GM12874 (cell line): ENCODE measurements around the gene RAB40AL.

Experiments used
- CTCF ChIP-seq: IDR thresholded peaks from 2 replicates; pipeline ENCODE4 v1.5.1; 2011; ENCODE audit warnings: low read depth, mild to moderate bottlenecking, control low read depth, low read length, moderate library complexity; ENCODE audit not compliant: insufficient read depth

The RAB40AL gene

GRCh38 chrX:102934624-102935023 lies 2.4 kb upstream of the RAB40AL start:
- TF ChIP-seq CTCF, result peak; percentile 61

DNA sequence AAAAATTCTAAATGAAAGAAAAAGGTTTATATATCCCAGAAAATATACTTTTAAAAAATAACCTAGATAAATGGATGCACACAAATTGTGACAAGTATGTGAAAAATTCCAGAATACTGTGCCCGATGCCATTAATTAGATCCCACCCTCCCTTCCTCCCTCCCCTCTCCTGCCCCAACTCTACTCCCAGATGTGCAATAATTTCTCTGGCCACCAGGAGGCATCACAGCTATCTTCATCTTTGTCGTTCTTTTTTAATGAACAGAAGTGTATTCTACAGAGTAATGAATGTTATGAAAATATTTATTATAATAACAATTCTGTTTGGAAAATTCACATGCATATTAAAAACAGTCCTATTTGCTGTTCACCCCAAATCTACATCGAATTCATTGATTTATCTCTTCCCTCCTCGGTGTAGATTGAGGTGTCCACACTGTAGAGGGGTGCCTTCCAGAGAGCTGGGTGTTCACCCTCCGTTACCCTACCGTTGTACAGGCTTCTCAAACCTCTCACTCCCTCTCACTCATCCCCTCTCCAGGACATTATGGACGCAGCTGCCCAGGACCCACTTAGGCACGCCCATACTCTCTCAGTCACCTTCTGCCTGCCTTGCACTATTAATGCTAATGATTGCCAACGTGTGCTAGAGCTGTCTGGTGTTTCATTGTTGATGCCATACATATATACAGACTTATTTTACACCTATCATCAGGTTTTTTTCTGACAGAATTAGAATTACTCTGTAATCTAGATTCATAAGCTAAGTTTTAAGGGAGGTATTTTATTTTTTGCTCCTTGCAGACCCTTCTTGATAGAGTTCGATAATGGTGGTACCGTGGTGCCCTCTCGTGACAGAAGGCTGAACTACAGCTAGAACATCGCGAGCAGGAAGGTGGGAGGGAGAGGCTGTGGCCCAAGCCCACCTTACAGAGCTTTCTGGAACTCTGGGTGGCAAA lies 14.1 kb downstream of the RAB40AL start:
- TF ChIP-seq CTCF, result peak; percentile 42; the same call in 1 of the 2 replicates

DNA sequence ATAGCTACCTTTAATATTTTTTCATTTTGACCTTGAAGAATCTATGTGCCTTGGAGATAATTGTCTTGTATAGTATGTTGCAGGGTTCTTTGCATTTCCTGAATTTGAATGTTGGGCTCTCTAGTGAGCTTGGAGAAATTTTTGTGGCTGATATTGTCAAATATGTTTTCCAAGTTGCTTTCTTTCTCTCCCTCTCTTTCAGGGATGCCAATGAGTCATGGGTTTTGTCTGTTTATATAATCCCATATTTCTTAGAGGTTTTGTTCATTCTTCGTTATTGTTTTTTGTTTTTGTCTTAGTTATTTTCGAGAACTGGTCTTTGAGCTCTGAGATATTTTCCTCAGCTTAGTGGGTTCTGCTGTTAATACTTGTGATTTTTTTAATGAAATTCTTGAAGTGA lies 20.7 kb downstream of the RAB40AL start:
- no peak for TF ChIP-seq CTCF

DNA sequence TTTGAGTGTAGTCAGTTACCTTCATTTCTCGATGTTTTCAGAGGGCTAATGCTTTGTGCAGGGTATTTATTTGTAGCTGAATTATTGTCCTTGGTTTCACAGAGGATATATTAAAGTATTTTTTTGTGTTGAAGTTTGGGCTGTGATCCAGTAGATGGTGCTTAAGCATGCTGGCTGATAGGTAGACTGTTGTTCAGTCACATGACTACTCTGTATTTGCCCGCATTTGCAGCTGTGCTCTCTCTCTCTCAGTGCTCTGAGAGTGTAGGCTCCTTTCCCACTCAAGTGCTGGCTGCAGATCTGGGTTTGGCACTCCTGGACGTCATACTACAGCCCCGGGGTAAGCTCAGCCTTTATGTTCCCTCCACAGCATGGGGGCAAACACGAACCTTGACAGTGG lies 21.7 kb downstream of the RAB40AL start:
- TF ChIP-seq CTCF, result no peak

GRCh38 chrX:102959471-102959870 lies 22.4 kb downstream of the RAB40AL start:
- no peak for TF ChIP-seq CTCF

DNA sequence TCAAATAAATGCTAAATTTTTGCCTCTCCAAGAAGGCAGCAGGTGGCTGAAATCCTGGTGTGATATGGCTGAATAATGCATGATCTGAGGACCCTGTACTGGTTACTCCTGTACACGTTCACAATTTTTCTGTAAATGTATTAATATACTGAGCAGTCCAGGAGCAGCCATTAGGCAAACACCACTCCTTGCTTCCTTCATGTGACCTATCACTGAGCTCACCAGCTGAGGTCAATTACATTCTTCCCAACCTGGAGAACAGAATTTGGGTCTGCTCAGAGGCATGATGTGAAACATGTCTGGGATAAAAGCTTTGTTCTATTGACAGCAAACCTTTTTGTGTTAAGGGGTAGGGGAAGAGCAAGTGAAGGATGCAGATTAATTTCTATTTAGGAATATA lies 26.9 kb downstream of the RAB40AL start:
- no peak for TF ChIP-seq CTCF

GRCh38 chrX:102964940-102965339 lies 27.9 kb downstream of the RAB40AL start:
- TF ChIP-seq CTCF, result no peak
